K562 (cell line): Measurements from ENCODE around the gene TBPL2. TPM values are rescaled to one million over a fixed set of nuclear protein-coding genes. Genes with fewer than 3 reads are reported as not detected.
A peak's percentile ranks its signal among the peaks of the same experiment; 100 is the strongest.

ENCODE experiments used
- DDX20 ChIP-seq: fragments of 450-650 bp; IDR thresholded peaks from 2 replicates; pipeline ENCODE4 v1.6.1; 2016; ENCODE audit warnings: missing genetic modification characterization, low read depth, mild to moderate bottlenecking, missing compliant biosample characterization, moderate library complexity
- FIP1L1 ChIP-seq: fragments of 200-400 bp; formaldehyde crosslinking; IDR thresholded peaks from 2 replicates; pipeline ENCODE4 v1.6.1; 2018; ENCODE audit warnings: mild to moderate bottlenecking, low read depth, low read length; ENCODE audit not compliant: poor library complexity, severe bottlenecking
- MAZ ChIP-seq, 2 experiments: fragments of 450-650 bp in 1 of 2; sonication (generic) in 1 of 2; formaldehyde crosslinking; IDR thresholded peaks in 1 of 2; conservative IDR thresholded peaks in 1 of 2; 2 replicates each; pipeline versions ENCODE4 v1.4.0 to v1.5.0; 2020; ENCODE audit warnings: mild to moderate bottlenecking in 1 of 2, missing genetic modification reagents in 1 of 2
- MEIS2 ChIP-seq: fragments of 450-650 bp; IDR thresholded peaks from 2 replicates; pipeline ENCODE4 v1.6.1; 2014; ENCODE audit warnings: mild to moderate bottlenecking; ENCODE audit not compliant: partially characterized antibody
- SMAD1 ChIP-seq: fragments of 150-350 bp; IDR thresholded peaks from 2 replicates; pipeline ENCODE4 v1.6.1; 2014; ENCODE audit warnings: low read length, low read depth; ENCODE audit not compliant: partially characterized antibody
- SP1 ChIP-seq: sonication (generic); formaldehyde crosslinking; IDR thresholded peaks from 2 replicates; pipeline ENCODE4 v1.8.1; 2022; ENCODE audit warnings: mild to moderate bottlenecking, missing genetic modification reagents
- SREBF1 ChIP-seq: fragments of 150-350 bp; IDR thresholded peaks from 2 replicates; pipeline ENCODE4 v1.6.1; 2014; ENCODE audit warnings: antibody characterized with exemption, low read depth, low read length, borderline replicate concordance
- ZBTB17 ChIP-seq: fragments of 450-650 bp; formaldehyde crosslinking; IDR thresholded peaks from 2 replicates; pipeline ENCODE4 v1.4.0; 2020; ENCODE audit warnings: mild to moderate bottlenecking
- ZNF408 ChIP-seq: fragments of 250-450 bp; sonication (Bioruptor Pico); IDR thresholded peaks from 2 replicates; pipeline ENCODE4 v1.4.0; 2020; ENCODE audit warnings: low read depth, mild to moderate bottlenecking, moderate library complexity
- ZNF589 ChIP-seq: fragments of 200-800 bp; sonication (Bioruptor generic); IDR thresholded peaks from 2 replicates; pipeline ENCODE4 v1.6.1; 2016; ENCODE audit warnings: low read depth, missing genetic modification characterization, missing compliant biosample characterization
- ZNF778 ChIP-seq: fragments of 450-650 bp; formaldehyde crosslinking; IDR thresholded peaks from 2 replicates; pipeline ENCODE4 v1.4.0; 2020; ENCODE audit warnings: mild to moderate bottlenecking, moderate library complexity
- polyA plus RNA-seq, 8 experiments: library from polyadenylated mRNA; depleted of rRNA in 4 of 8; stranded (reverse) in 5 of 8; unstranded in 3 of 8; fragments of >200 nt; fragmentation: Nextera tagmentation in 2 of 8; fragmentation: Illumina TruSeq in 1 of 8; extraction: Ambion mirVana in 2 of 8; extraction: Trizol in 1 of 8; gene quantifications; 2 replicates each; pipeline versions ENCODE4 v1.2.1 to v1.2.3, GENCODE V29; 2011 to 2014; ENCODE audit warnings: inconsistent platforms in 1 of 8, missing spikeins in 1 of 8
- total RNA-seq, 7 experiments: library from RNA; depleted of rRNA in 6 of 7; stranded (reverse); fragments of >200 nt in 6 of 7; fragmentation: Illumina TruSeq in 2 of 7; extraction: Trizol in 2 of 7; gene quantifications; 2 replicates each; pipeline versions ENCODE4 v1.2.1 to v1.2.3, GENCODE V29; 2011 to 2021; ENCODE audit warnings: low replicate concordance in 1 of 7
- TF ChIP-seq, protein P1 (sequence below): sonication (generic); formaldehyde crosslinking; IDR thresholded peaks from 2 replicates; pipeline ENCODE4 v1.8.1; 2023; ENCODE audit warnings: mild to moderate bottlenecking, missing genetic modification reagents
- TF ChIP-seq, protein P2 (sequence below): fragments of 450-650 bp; IDR thresholded peaks from 2 replicates; pipeline ENCODE4 v1.6.1; 2016; ENCODE audit warnings: low read depth
- TF ChIP-seq, protein P3 (sequence below): fragments of 450-650 bp; formaldehyde crosslinking; IDR thresholded peaks from 2 replicates; pipeline ENCODE4 v1.4.0; 2022; ENCODE audit warnings: mild to moderate bottlenecking, moderate library complexity
- TF ChIP-seq, protein P4 (sequence below): fragments of 450-650 bp; IDR thresholded peaks from 2 replicates; pipeline ENCODE4 v1.6.1; 2016; ENCODE audit warnings: antibody characterized with exemption

The TBPL2 gene
- total and polyA plus RNA-seq, 9 of the 15 experiments (the other 6 are each of a cell fraction or from before 2014, with no cell fraction given) = not detected

DNA sequence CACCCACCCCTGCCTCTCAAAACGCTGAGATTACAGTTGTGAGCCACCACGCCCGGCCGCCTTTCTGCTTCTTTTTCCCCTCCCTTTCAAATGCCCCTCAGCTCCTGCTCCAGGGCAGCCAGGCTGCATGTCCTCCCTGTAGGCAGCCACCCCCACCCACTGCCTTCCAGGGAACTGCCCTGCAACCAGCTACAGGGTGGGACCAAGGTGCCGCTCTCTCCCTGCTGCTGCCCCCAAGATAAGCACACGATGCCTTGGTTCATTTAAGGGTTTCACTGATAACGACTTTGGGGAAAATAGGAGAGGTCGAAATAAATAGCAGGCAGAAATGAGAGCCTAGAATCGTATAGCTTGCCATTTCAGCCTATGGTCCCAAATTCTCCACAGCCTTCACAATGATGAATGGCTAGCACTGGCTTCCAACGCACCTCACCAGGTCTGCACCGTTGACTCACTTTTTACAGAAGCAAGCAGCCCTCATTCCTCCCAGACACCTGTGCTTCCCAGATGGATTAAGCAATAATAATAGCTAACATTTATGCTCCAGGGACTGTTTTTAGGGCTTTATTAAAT, 69.4 kb downstream of the TBPL2 start (continued):
- TF ChIP-seq ZBTB17 (no peak), FIP1L1 (no peak), ZNF589 (CRISPR knock-in tag) (no peak), ZNF778 (CRISPR knock-in tag) (no peak), ZNF408 (no peak), SP1 (CRISPR knock-in tag) (no peak), SMAD1 (no peak), MEIS2 (peak; percentile 68), MAZ (CRISPR knock-in tag; conservative IDR thresholded peaks at IDR 0.05 in 1 of 2, IDR thresholded peaks at IDR 0.05 in 1 of 2) (0 out of 4 replicates have a peak, but pooled peaks of 1 of the 2 experiments have one; percentile 12), SREBF1 (no peak), DDX20 (tag) (no peak)
- TF ChIP-seq, protein P1, sequence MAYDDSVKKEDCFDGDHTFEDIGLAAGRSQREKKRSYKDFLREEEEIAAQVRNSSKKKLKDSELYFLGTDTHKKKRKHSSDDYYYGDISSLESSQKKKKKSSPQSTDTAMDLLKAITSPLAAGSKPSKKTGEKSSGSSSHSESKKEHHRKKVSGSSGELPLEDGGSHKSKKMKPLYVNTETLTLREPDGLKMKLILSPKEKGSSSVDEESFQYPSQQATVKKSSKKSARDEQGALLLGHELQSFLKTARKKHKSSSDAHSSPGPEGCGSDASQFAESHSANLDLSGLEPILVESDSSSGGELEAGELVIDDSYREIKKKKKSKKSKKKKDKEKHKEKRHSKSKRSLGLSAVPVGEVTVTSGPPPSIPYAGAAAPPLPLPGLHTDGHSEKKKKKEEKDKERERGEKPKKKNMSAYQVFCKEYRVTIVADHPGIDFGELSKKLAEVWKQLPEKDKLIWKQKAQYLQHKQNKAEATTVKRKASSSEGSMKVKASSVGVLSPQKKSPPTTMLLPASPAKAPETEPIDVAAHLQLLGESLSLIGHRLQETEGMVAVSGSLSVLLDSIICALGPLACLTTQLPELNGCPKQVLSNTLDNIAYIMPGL (CRISPR knock-in tag) = no peak
- TF ChIP-seq, protein P2, sequence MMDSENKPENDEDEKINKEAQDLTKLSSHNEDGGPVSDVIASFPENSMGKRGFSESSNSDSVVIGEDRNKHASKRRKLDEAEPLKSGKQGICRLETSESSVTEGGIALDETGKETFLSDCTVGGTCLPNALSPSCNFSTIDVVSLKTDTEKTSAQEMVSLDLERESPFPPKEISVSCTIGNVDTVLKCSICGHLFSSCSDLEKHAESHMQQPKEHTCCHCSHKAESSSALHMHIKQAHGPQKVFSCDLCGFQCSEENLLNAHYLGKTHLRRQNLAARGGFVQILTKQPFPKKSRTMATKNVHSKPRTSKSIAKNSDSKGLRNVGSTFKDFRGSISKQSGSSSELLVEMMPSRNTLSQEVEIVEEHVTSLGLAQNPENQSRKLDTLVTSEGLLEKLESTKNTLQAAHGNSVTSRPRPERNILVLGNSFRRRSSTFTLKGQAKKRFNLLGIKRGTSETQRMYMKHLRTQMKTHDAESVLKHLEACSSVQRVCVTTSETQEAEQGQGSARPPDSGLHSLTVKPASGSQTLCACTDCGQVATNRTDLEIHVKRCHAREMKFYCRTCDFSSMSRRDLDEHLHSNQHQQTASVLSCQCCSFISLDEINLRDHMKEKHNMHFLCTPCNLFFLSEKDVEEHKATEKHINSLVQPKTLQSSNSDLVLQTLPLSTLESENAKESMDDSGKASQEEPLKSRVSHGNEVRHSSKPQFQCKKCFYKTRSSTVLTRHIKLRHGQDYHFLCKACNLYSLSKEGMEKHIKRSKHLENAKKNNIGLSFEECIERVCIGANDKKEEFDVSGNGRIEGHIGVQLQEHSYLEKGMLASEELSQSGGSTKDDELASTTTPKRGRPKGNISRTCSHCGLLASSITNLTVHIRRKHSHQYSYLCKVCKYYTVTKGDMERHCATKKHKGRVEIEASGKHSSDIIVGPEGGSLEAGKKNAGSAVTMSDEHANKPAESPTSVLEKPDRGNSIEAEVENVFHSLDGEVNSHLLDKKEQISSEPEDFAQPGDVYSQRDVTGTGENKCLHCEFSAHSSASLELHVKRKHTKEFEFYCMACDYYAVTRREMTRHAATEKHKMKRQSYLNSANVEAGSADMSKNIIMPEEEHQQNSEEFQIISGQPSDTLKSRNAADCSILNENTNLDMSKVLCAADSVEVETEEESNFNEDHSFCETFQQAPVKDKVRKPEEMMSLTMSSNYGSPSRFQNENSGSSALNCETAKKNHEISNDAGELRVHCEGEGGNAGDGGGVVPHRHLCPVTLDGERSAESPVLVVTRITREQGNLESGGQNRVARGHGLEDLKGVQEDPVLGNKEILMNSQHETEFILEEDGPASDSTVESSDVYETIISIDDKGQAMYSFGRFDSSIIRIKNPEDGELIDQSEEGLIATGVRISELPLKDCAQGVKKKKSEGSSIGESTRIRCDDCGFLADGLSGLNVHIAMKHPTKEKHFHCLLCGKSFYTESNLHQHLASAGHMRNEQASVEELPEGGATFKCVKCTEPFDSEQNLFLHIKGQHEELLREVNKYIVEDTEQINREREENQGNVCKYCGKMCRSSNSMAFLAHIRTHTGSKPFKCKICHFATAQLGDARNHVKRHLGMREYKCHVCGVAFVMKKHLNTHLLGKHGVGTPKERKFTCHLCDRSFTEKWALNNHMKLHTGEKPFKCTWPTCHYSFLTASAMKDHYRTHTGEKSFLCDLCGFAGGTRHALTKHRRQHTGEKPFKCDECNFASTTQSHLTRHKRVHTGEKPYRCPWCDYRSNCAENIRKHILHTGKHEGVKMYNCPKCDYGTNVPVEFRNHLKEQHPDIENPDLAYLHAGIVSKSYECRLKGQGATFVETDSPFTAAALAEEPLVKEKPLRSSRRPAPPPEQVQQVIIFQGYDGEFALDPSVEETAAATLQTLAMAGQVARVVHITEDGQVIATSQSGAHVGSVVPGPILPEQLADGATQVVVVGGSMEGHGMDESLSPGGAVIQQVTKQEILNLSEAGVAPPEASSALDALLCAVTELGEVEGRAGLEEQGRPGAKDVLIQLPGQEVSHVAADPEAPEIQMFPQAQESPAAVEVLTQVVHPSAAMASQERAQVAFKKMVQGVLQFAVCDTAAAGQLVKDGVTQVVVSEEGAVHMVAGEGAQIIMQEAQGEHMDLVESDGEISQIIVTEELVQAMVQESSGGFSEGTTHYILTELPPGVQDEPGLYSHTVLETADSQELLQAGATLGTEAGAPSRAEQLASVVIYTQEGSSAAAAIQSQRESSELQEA = no peak
- TF ChIP-seq, protein P3, sequence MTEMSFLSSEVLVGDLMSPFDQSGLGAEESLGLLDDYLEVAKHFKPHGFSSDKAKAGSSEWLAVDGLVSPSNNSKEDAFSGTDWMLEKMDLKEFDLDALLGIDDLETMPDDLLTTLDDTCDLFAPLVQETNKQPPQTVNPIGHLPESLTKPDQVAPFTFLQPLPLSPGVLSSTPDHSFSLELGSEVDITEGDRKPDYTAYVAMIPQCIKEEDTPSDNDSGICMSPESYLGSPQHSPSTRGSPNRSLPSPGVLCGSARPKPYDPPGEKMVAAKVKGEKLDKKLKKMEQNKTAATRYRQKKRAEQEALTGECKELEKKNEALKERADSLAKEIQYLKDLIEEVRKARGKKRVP (CRISPR knock-in tag) = no peak
- TF ChIP-seq, protein P4, sequence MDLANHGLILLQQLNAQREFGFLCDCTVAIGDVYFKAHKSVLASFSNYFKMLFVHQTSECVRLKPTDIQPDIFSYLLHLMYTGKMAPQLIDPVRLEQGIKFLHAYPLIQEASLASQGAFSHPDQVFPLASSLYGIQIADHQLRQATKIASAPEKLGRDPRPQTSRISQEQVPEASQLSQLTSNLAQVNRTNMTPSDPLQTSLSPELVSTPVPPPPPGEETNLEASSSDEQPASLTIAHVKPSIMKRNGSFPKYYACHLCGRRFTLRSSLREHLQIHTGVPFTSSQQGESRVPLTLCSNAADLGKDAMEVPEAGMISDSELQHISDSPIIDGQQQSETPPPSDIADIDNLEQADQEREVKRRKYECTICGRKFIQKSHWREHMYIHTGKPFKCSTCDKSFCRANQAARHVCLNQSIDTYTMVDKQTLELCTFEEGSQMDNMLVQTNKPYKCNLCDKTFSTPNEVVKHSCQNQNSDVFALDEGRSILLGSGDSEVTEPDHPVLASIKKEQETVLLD = 0 out of 2 replicates have a peak, but pooled peaks have one; percentile 35
